Measurements from ENCODE around the gene MCL1.
"Not testable (repeated sequence)": the region's sequence is repeated elsewhere in the genome, so short reads cannot be mapped to it uniquely, and the experiment has no call there.

MCL1 gene

GRCh38 chr1:150602372-150602771 lies 23.0 kb upstream of the MCL1 start:
- not testable (repeated sequence) for DNase-seq (ENCODE audit: low spot score)

DNA sequence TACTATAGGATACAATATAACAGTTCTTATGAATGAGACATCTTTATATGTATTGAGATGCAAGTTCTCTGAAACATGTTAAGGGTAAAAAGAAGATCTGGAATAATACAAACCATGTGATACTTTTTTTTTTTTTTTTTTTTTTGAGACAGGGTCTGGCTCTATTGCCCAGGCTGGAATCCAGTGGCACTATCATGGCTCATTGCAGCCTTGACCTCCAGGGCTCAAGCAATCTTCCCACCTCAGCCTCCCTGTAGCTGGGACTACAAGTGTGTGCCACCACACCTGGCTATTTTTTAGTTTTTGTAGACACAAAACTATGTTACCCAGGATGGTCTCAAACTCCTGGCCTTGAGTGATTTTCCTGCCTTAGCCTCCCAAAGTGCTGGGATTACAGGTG lies 22.1 kb upstream of the MCL1 start:
- no peak for DNase-seq (ENCODE audit: low spot score)

GRCh38 chr1:150598346-150598745 lies 18.9 kb upstream of the MCL1 start:
- not testable (repeated sequence) for DNase-seq (ENCODE audit: low spot score)

- DNase-seq (ENCODE audit: low spot score) = no peak
These were observed 17.6 kb upstream of the MCL1 start for GRCh38 chr1:150596976-150597375.

DNA sequence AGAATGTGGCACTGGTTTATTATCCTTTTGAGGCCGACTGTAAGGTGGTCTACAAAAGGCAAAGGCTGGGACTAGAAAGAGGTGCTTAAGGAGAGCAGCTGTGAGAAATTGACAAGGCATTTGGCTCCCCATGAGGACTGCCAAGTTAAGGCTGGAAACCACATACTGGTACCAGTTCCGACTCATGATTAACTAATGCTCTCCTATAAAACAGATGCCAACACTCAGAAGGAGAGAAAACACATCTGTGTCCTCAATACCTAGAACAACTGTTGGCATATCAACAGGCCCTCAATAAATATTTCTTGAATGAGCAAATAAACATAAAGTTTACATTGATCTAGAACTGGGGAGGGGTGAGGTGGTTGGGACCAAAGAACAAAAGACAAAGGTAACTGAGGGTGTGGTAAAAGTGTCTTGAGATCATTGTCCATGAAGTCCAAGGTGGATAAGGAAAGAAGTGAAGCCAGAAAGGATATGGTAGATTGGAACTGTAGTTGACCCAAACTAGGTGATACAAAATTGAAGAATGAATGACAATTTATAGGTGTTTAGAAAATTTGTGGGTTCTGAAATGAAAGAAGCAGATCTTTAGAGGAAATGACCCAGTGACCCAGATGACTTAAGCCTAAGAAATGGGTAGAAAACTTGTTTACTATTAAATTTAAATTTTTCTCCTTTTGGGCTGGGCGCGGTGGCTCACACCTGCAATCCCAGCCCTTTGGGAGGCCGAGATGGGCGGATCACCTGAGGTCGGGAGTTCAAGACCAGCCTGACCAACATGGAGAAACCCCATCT lies 16.9 kb upstream of the MCL1 start:
- DNase-seq (ENCODE audit: low spot score) = no peak

DNA sequence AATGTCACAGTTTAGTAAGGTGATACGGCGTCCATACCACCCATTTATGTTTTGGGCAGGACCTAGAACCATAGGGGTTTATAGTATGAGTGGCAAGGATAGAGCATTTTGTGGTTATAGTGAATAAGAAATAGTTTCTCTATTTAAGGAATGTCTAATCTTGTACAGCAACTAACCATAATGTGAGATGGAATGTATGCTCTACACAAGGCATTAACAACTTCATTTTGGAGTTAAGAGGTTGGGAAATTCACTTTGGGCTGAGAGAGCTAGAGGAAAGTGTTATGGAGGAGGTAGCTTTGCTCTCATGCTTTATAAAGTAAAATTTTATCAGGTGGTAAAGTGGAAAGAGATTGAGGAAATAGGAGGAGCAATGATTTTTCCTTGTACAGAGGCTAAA lies 3.0 kb upstream of the MCL1 start:
- no peak for DNase-seq (ENCODE audit: low spot score)

DNA sequence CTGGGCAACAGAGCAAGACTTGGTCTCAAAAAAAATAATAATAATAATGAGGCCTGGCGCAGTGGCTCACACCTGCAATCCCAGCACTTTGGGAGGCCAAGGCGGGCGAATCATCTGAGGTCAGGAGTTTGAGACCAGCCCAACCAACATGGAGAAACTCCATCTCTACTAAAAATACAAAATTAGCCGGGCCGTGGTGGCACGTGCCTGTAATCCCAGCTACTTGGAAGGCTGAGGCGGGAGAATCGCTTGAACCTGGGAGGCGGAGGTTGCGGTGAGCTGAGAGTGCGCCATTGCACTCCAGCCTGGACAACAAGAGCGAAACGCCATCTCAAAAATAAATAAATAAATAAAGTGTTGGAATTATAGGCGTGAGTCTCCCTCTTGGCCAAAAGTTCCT lies 2.6 kb upstream of the MCL1 start:
- not testable (repeated sequence) for DNase-seq (ENCODE audit: low spot score)

- DNase-seq (ENCODE audit: low spot score) = not testable (repeated sequence)
These were observed 2.0 kb upstream of the MCL1 start for GRCh38 chr1:150581437-150581836.

DNA sequence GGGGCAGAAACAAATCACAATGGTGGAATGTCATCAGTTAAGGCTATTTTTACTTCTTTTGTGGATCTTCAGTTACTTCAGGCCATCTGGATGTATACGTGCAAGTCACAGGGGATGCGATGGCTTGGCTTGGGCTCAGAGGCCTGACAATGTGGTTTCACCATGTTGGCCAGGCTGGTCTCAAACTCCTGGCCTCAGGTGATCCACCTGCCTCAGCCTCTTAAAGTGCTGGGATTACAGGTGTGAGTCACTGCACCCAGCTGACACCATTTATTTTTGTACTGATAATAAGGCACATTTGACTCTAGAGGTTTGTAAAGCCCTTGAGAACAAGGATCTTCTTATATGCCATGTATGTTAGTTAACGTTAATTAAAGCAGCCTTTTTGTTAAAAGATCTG lies 1.6 kb upstream of the MCL1 start:
- not testable (repeated sequence) for DNase-seq (ENCODE audit: low spot score)

DNA sequence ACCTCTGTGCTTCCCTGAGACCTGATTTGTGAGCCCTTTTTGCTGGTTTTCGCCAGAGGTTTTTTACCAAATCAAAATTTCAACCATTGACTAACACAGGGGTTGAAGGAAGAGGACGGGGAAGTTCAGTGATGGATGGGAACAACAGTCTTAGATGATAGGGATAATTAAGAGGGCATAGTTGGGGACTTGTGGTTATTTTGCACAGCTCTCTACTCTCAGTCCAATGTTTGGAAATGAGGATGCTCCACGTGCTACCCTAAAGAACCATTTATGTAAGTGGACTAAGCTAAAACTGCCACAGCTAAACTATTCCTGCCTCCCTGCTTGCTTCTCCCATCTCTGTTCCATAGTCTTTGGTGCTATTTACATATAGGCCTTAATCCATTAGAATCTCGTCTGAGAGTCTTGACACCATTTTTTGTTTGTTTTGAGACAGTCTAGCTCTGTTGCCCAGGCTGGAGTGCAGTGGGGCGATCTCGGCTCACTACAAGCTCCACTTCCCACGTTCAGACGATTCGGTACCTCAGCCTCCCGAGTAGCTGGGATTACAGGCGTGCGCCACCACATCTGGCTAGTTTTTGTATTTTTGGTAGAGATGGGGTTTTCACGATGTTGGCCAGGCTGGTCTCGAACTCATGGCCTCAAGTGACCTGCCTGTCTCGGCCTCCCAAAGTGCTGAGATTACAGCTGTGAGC lies 684 bp upstream of the MCL1 start:
- DNase-seq (ENCODE audit: low spot score) = no peak

GRCh38 chr1:150578272-150579109 lies 919 bp downstream of the MCL1 start:
- DNase-seq (ENCODE audit: low spot score) = peak; percentile 77

DNA sequence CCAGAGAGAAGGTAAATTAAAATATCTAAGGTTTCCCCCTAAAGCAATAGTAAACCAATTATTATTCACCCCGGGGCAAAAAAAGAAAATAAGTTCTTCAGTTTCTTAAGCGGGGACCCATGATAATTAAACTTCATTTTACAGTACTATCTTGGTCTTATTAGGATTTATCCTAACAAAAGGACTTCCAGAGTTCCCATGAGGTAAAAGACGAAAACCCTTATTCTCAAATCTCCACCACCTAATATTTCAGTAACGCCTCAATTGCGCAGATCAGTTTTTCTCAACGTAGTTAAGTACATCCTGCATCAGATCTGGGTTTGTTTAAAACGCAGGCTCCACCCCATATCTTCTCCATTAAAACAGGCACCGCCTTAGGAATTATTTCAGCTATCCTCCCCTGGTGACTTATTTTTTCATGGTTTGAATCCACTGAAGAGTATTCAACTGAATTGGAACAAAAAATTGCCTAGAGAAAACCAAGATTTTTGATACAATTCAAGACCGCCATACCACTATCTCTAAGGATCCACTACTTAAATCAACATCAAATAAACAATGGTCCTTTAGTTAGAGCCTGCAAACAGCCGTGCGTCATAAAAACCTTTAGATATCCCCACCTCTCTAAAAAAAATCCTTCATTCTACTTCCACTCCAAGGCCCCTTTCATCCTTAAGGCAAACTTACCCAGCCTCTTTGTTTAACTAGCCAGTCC lies 1.7 kb downstream of the MCL1 start:
- no peak for DNase-seq (ENCODE audit: low spot score)

DNA sequence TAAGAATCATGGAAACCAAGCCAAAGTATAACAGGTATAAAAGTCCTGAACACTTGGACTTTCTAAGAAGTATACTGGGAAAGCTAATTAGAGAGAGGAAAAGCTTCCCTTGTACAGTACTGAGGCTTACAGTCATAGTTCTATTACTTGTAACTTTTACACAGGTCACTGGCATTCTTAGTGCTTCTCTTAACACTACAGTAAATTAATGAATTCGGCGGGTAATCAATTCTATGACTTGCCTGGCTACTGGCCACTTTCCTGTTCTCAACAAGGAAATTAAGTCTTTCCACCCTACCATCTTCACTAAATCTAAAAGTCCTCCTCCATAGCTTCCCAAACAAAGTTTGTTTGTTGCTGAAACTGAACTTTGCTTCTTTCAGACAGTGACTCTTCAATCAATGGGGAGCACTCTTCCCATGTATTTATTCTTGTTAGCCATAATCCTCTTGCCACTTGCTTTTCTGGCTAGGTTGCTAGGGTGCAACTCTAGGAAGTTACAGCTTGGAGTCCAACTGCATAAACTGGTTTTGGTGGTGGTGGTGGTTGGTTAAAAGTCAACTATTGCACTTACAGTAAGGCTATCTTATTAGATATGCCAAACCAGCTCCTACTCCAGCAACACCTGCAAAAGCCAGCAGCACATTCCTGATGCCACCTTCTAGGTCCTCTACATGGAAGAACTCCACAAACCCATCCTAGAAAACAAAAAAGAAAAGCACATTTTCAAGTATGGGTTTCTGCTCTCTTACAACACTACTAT lies 2.4 kb downstream of the MCL1 start:
- no peak for DNase-seq (ENCODE audit: low spot score)

GRCh38 chr1:150576367-150576711 lies 3.1 kb downstream of the MCL1 start:
- no peak for DNase-seq (ENCODE audit: low spot score)

DNA sequence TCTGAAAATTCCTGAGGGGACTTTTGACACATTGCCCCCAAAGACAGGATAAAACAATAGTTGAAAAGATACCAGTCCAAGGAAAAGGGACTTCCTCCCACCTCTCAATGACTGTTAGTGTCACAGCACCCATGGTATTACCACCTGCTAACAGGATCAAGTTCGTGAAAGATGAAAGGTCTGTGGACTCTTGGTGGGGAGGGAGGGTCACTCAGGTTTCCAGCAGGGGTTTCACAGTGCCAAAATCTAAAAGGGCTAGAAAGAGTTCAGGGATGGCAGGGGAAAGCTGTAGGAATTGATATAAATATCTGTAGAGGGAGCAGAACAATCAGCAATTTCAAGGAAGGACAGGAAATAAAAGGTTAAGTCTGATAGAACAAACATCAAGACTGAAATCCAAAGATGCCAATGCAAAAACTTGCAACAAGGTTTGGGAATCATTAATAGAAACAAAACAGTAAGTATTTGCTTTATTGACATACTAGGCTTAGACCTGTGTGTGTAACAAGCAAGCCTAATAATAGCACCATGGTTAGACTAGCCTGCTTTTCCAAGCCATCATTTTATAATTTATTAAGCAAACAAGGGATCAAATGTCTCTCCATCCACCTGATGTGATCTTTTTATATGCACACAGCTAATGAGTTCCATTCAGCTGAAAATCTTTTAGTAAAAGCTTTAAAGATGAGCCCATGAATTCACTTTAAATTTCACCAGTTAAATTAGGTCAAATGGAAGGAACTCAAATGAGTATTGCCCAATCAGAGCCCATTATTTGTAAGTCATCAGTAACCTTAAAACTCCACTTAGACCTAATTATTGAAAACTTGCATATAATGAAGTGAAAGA lies 3.7 kb downstream of the MCL1 start:
- DNase-seq (ENCODE audit: low spot score) = no peak

- no peak for DNase-seq (ENCODE audit: low spot score)
These were observed 4.3 kb downstream of the MCL1 start for GRCh38 chr1:150575072-150575489.

DNA sequence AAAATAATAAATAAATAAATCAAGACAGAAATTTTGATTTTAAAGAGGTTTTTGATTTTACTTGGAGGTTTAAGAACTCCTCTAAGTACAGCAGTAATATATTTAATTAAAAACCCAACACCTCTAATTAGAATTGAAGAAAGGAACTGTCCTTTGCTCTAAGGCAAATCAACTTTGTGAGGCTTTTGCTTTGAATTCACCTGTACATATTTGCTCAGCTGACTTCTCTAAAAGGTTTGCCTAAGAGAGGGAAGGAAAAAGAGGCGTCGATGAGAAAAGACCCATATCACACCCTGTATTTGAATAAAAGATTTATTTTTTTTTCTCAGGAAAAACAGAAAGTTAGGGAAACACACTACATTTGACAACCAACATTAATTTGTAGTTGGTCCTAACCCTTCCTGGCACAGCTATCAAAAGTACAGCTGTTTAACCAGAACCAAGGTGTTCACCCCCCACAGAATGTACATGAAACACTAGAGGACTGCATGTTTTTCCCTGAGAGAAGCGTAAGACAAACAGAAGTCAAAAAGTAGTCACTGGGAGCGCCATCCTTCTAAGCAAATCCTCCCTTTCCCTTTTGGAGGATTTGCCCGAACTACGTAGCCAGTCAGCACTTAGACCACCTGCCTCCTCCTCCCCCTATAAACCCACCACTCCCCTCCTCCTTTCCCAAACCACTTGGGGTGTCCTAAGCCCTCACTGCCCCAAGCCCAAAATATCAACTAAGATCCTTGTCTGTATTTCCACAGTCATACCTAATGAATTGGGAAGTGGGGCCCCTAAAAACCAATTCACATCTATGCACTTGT lies 4.9 kb downstream of the MCL1 start:
- DNase-seq (ENCODE audit: low spot score) = no peak

DNA sequence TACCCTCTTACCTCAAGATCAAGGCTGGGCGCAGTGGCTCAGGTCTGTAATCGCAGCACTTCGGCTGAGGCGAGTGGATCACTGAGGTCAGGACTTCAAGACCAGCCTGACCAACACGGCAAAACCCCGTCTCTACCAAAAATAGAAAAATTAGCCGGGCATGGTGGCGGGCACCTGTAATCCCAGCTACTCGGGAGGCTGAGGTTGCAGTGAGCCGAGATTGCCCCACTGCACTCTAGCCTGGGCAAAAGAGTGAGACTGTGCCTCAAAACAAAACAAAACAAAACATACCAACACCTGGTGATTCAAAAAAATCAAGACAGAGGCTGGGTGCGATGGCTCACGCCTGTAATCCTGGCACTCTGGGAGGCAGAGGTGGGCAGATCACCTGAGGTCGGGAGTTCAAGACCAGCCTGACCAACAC lies 5.8 kb downstream of the MCL1 start:
- DNase-seq (ENCODE audit: low spot score) = not testable (repeated sequence)

GRCh38 chr1:150572918-150573647 lies 6.3 kb downstream of the MCL1 start:
- no peak for DNase-seq (ENCODE audit: low spot score)

Data from SW480 (cell line).